Astrocyte of the spinal cord (primary cell): ENCODE results near the gene ZMYM4.
A peak's percentile ranks its signal among the peaks of the same experiment; 100 is the strongest.

Experiments used
- DNase-seq: peaks from one replicate; pipeline ENCODE4 v3.0.0; 2011; ENCODE audit warnings: low read depth, low spot score
- H3K4me3 ChIP-seq: 2 replicates; pipeline ENCODE4 v1.5.1; 2011; ENCODE audit warnings: low read depth, mild to moderate bottlenecking, low read length, moderate library complexity
- in situ Hi-C: cut with HindIII; loops from 2 replicates; pipeline ENCODE4 v1.10.0; 2017; ENCODE audit warnings: low sequenced_read_pairs
- TF ChIP-seq, protein P1 (sequence below): IDR thresholded peaks from 2 replicates; pipeline ENCODE4 v1.5.1; 2012; ENCODE audit warnings: low read depth, mild to moderate bottlenecking, low read length, inconsistent platforms

The ZMYM4 gene

DNA sequence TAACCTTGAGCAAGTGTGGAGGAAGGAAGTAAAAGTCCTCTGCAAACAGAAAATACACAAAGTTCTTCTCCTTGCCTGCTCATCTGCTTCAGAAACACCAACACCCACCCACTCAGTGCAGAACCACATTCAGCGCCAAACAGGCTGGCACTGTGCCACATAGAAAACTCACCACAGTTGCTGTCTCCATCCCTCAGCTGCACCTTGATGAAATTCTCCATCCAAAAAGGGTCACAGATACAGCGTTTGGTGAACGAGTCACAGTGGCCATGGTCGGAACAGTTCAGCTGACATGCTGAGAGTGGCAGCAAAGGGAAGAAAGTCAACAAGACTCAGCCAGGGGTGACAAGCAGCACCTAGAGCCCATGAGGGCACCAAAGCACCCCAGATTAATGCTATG is 174.2 kb downstream of the ZMYM4 start:
- TF ChIP-seq, protein P1, sequence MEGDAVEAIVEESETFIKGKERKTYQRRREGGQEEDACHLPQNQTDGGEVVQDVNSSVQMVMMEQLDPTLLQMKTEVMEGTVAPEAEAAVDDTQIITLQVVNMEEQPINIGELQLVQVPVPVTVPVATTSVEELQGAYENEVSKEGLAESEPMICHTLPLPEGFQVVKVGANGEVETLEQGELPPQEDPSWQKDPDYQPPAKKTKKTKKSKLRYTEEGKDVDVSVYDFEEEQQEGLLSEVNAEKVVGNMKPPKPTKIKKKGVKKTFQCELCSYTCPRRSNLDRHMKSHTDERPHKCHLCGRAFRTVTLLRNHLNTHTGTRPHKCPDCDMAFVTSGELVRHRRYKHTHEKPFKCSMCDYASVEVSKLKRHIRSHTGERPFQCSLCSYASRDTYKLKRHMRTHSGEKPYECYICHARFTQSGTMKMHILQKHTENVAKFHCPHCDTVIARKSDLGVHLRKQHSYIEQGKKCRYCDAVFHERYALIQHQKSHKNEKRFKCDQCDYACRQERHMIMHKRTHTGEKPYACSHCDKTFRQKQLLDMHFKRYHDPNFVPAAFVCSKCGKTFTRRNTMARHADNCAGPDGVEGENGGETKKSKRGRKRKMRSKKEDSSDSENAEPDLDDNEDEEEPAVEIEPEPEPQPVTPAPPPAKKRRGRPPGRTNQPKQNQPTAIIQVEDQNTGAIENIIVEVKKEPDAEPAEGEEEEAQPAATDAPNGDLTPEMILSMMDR: no peak

DNA sequence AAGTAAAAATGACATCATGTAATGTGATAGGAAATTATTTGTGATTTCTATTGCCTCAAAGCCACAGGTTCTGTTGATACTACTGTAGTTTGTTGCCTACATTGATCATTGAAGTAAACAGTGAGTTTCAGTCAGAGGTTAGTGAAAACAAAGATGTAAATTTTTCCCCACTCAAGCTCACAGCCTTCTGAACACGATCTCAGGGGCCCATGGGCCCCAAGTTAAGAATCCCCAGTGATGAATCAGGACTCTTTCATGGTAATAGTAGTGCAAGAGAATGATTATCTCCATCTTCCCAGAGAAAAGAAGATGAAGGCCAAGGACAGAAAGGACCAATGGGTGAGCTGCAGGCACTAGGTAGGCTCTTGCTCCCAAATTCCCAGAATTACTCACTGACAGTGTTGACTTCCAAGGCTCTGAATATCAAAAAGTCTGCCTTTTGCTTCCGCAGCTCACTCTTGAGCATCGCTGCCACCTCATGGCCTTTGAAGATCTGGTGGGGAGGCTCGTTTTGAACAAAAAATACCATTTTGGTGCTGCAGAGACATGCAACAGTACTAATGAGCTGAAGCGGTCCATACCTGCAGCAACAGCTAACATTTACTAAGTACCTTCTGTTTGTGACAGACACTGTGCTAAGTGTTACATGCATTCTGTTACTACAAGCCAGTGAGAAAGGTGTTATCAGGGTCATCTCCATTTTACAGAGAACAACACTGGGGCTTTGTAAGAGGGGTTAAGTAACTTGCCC is 175.4 kb downstream of the ZMYM4 start:
- TF ChIP-seq, protein P1: peak; percentile 25
- in situ Hi-C loops: no loop called here
- no peak overlapping the region for H3K4me3 ChIP-seq
- no peak for DNase-seq

More for the DNA sequence above, 174.2 kb downstream of the ZMYM4 start:
- no peak overlapping the region for H3K4me3 ChIP-seq
- in situ Hi-C loops: no loop called here
- DNase-seq: no peak

DNA sequence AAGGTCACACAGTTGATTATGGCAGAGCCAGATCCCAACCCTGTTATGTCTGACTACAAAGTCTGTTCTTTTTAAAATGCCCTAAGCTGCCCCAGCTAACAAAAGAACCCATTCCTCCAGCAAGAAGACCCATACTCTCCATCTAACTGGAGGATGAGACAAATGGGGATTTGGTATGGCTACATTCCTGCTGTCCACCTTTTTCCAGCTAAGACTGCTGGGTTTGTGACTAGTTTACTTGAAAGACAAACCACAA is 175.9 kb downstream of the ZMYM4 start:
- no peak for DNase-seq
- TF ChIP-seq, protein P1: no peak
- in situ Hi-C loops: no loop called here

DNA sequence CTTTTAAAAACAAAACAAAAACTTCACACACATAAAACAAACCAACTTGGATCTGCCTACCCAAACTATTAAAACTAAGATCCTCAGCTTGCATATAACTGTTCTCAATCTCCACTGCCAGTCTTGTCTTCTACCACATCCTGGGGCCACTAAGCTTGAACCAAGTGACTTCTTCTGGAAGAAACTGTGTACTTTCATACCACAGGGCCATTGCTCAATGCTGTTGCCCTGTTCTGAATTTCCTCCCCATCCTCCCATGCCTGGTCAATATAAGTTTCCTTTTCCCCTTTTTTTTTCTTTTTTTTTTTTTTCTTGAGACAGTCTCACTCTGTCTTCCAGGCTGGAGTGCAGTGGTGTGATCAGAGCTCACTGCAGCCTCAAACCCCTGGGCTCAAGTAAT is 178.8 kb downstream of the ZMYM4 start:
- H3K4me3 ChIP-seq: no peak overlapping the region
- in situ Hi-C loops: no loop called here
- TF ChIP-seq, protein P1: no peak
- no peak for DNase-seq

More for the DNA sequence above, 175.9 kb downstream of the ZMYM4 start:
- H3K4me3 ChIP-seq: no peak overlapping the region

DNA sequence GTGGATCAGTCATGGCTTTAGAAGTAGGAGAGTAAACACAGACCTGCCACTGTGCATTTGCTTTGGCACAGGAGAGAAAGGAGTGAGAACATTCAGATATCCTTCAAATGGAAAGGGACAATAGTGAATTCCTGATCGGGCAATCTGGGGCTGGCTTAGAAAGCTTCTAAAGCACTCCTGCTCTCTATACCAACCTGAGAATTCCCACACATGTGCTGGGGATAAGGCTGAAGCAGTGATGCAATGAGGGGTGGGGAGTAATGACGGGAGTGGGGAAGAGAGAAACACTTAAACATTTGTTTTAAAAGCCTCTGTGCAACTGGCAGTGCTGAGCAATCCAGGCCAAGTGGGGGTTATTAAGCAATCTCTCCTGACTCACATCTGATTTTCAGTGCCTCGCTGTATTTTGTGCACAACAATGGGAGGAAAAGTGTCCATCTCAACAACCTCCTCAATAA is 179.9 kb downstream of the ZMYM4 start:
- TF ChIP-seq, protein P1: no peak
- no peak overlapping the region for H3K4me3 ChIP-seq
- in situ Hi-C loops: no loop called here
- DNase-seq: peak; percentile 91

DNA sequence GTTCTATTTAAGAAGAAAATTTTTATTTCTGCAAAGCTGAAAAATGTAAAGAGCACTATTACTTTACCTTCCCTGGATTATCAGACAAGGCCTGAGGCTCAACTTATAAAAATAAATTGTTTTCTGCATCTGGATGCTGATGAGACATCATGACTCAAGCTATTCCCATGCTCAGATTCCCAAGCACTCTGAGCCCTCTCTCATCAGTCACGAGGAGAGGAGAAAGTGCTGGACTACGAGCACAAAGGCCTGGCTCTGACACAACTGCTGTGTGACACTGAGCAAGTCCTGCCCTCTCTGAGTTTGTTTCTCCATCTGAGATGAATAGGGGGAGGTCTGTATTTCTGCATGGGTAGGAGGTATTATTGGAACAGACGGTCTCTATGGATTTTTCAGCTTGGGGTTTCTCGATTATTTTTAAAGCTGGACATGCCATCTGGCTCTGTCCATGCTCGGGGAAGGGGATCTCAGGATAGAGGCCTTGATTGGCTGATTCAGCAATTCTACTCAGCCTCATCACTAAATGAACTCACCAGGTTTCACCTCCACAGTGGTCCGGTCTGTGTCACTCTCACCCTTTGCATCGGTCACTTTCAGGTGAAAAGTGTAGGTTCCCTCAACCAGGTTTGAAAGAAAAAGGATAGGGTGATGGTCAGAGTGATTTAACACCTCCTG is 181.0 kb downstream of the ZMYM4 start:
- no peak overlapping the region for H3K4me3 ChIP-seq
- in situ Hi-C loops: no loop called here
- DNase-seq: peak; percentile 89
- TF ChIP-seq, protein P1: no peak
